Neuronal stem cell (in vitro differentiated cells): ENCODE results near the gene EYS.

ENCODE experiments used
- DNase-seq: peaks from one replicate; pipeline ENCODE4 v3.0.0-alpha.2; 2013; ENCODE audit warnings: low spot score
- H2AFZ ChIP-seq: one replicate; pipeline ENCODE4 v1.6.1; 2013; ENCODE audit warnings: mild to moderate bottlenecking, low read length, inconsistent platforms
- H2AK5ac ChIP-seq: 2 replicates; pipeline ENCODE4 v1.6.1; 2013; ENCODE audit warnings: low read depth, mild to moderate bottlenecking, inconsistent platforms, low read length, moderate library complexity, mixed read lengths
- H2BK120ac ChIP-seq: 2 replicates; pipeline ENCODE4 v1.6.1; 2013; ENCODE audit warnings: low read depth, mild to moderate bottlenecking, inconsistent platforms, low read length, moderate library complexity, mixed read lengths
- H2BK12ac ChIP-seq: one replicate; pipeline ENCODE4 v1.6.1; 2013; ENCODE audit warnings: low read length, inconsistent platforms
- H2BK15ac ChIP-seq: 2 replicates; pipeline ENCODE4 v1.6.1; 2013; ENCODE audit warnings: mild to moderate bottlenecking, low read length, inconsistent platforms, mixed read lengths
- H2BK5ac ChIP-seq: one replicate; pipeline ENCODE4 v1.6.1; 2013; ENCODE audit warnings: inconsistent platforms, mild to moderate bottlenecking, low read length, moderate library complexity
- H3K14ac ChIP-seq: one replicate; pipeline ENCODE4 v1.6.1; 2013; ENCODE audit warnings: low read length, inconsistent platforms
- H3K18ac ChIP-seq: 2 replicates; pipeline ENCODE4 v1.6.1; 2013; ENCODE audit warnings: low read length, inconsistent platforms
- H3K23ac ChIP-seq: 2 replicates; pipeline ENCODE4 v1.6.1; 2013; ENCODE audit warnings: low read depth, mild to moderate bottlenecking, mixed read lengths, low read length, inconsistent platforms; ENCODE audit not compliant: poor library complexity
- H3K27ac ChIP-seq: replicated peaks from 3 replicates; pipeline ENCODE4 v1.5.1; 2013; ENCODE audit warnings: low read length, inconsistent platforms
- H3K27me3 ChIP-seq, 3 experiments: 2 replicates each; pipeline ENCODE4 v1.6.1; 2013; ENCODE audit warnings: low read length in 3 of 3, mild to moderate bottlenecking in 2 of 3, inconsistent platforms in 1 of 3, low read depth in 1 of 3, mixed read lengths in 1 of 3, moderate library complexity in 1 of 3; ENCODE audit not compliant: control insufficient read depth in 3 of 3, insufficient read depth in 3 of 3
- H3K36me3 ChIP-seq, 2 donors: replicated peaks in 1 of 2; 2 replicates each; pipeline ENCODE4 v1.6.1; 2013; ENCODE audit warnings: low read length in 2 of 2; ENCODE audit not compliant: control insufficient read depth in 2 of 2, insufficient read depth in 2 of 2
- H3K4ac ChIP-seq: 2 replicates; pipeline ENCODE4 v1.6.1; 2013; ENCODE audit warnings: inconsistent platforms, mild to moderate bottlenecking, low read length, moderate library complexity
- H3K4me1 ChIP-seq, 2 donors: 1 replicate in 1 of 2; 2 replicates in 1 of 2; pipeline ENCODE4 v1.6.1; 2013; ENCODE audit warnings: low read length in 2 of 2, low read depth in 1 of 2; ENCODE audit not compliant: control insufficient read depth in 2 of 2, insufficient read depth in 1 of 2
- H3K4me2 ChIP-seq: one replicate; pipeline ENCODE4 v1.6.1; 2013; ENCODE audit warnings: mild to moderate bottlenecking, low read length, inconsistent platforms; ENCODE audit not compliant: insufficient read depth, poor library complexity, severe bottlenecking
- H3K4me3 ChIP-seq, 2 donors: 2 replicates each; pipeline ENCODE4 v1.5.1; 2013; ENCODE audit warnings: low read length in 2 of 2, mild to moderate bottlenecking in 2 of 2, inconsistent platforms in 1 of 2, moderate library complexity in 1 of 2
- H3K79me1 ChIP-seq: one replicate; pipeline ENCODE4 v1.6.1; 2013; ENCODE audit warnings: low read depth, mild to moderate bottlenecking, inconsistent platforms, low read length, moderate library complexity
- H3K9ac ChIP-seq: one replicate; pipeline ENCODE4 v1.6.1; 2013; ENCODE audit warnings: mild to moderate bottlenecking, low read depth, low read length, inconsistent platforms; ENCODE audit not compliant: poor library complexity
- H3K9me3 ChIP-seq, 2 donors: replicated peaks in 1 of 2; 2 replicates each; pipeline versions ENCODE3 to v1.6.1; 2013; ENCODE audit warnings: low read length in 2 of 2, mild to moderate bottlenecking in 2 of 2, inconsistent platforms in 1 of 2, low read depth in 1 of 2, mixed read lengths in 1 of 2, moderate library complexity in 1 of 2; ENCODE audit not compliant: control insufficient read depth in 2 of 2, insufficient read depth in 1 of 2
- H4K8ac ChIP-seq: one replicate; pipeline ENCODE4 v1.6.1; 2013; ENCODE audit warnings: low read depth, mild to moderate bottlenecking, inconsistent platforms, low read length, moderate library complexity
- H4K91ac ChIP-seq: one replicate; pipeline ENCODE4 v1.6.1; 2013; ENCODE audit warnings: low read length, low read depth, mild to moderate bottlenecking, inconsistent platforms; ENCODE audit not compliant: poor library complexity
- WGBS, 2 donors: extraction: QIAGEN DNeasy Blood & Tissue Kit; methylation state at CpG; one replicate each; pipeline ENCODE4 v1.1.7; 2013; ENCODE audit warnings: missing lambda C conversion rate in 2 of 2, mixed read lengths in 1 of 2; ENCODE audit not compliant: insufficient read length in 2 of 2, insufficient replicate concordance in 1 of 2; ENCODE audit errors: extremely low coverage in 2 of 2; 5-methylcytosine and 5-hydroxymethylcytosine counted together

The EYS gene

DNA sequence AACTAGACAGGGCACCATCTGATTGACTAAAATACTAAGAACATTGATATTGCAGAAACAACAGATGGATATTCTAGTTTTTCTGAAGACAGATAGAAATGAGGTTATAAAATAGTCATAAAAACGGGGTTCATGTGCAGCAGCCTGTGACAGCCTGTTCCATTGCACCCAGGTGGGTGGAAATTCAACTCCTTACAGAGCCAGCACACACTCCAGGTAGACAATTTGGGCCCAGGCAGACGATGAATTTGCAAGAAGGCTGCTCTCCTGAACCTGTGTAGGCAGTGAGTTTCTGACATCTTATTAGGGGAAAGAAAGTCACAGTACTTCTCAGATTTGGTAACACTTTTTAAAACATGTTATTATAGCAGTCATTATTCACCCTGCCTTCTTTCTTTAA lies 1657.3 kb downstream of the EYS start:
- Histone ChIP-seq H2AK5ac (no peak overlapping the region), H3K4me1 (peaks cover 1 to 15% of the 10 kb centered on the region in 2 donors), H3K79me1 (no peaks in the 10 kb centered on the region), H3K14ac (no peak overlapping the region), H2BK120ac (no peak overlapping the region), H2AFZ (no peak overlapping the region), H3K23ac (no peak overlapping the region), H3K4ac (no peak overlapping the region), H4K8ac (no peak overlapping the region), H3K27me3 (no peaks in the 10 kb centered on the region), H3K27ac (no peak overlapping the region), H2BK15ac (no peak overlapping the region), H3K4me3 (no peak overlapping the region), H3K9me3 (no peaks in the 10 kb centered on the region), H3K4me2 (no peak overlapping the region), H2BK12ac (no peak overlapping the region), H2BK5ac (no peak overlapping the region), H3K18ac (no peak overlapping the region), H3K36me3 (no peaks in the 10 kb centered on the region), H4K91ac (no peak overlapping the region), H3K9ac (no peak overlapping the region)
- WGBS, 2 donors: no CpG with 5 or more reads among the region's 2 CpGs
- no peak for DNase-seq

DNA sequence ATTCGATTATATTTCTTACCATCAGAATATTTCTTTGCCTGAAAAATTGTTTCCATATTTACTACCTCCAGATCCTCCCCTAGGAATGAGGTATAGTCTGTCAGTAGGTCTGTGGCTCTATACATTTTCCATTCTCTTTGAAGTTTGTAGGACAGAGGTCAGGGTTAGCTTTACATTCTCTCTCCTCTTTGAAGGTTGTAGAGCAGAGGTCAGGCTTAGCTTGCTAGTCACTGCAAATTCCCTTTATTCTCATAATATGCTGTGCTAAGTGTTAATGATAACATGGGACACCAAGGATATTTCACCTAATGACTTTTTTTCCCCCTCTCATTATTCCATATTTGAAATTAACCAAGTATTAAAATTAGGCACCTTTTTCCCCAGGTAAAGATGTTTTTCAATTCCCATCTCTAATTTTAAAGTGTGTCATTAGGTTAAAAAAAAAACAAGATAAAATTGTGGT lies 1660.2 kb downstream of the EYS start:
- Histone ChIP-seq H3K18ac (no peak overlapping the region), H3K9me3 (peaks cover 0 to 6% of the 10 kb centered on the region in 2 donors), H2BK12ac (no peak overlapping the region), H2BK5ac (no peak overlapping the region), H3K4me1 (peaks cover 1 to 18% of the 10 kb centered on the region in 2 donors), H4K8ac (no peak overlapping the region), H3K4me3 (no peak overlapping the region), H4K91ac (no peak overlapping the region), H2AK5ac (no peak overlapping the region), H2AFZ (no peak overlapping the region), H3K36me3 (no peaks in the 10 kb centered on the region), H3K14ac (no peak overlapping the region), H3K27me3 (no peaks in the 10 kb centered on the region), H3K79me1 (no peaks in the 10 kb centered on the region), H2BK120ac (no peak overlapping the region), H3K23ac (no peak overlapping the region), H3K9ac (no peak overlapping the region), H3K27ac (no peak overlapping the region), H3K4ac (no peak overlapping the region), H3K4me2 (no peak overlapping the region), H2BK15ac (no peak overlapping the region)
- DNase-seq: no peak
- no CpG with 5 or more reads among the region's 1 CpG for WGBS, 2 donors

DNA sequence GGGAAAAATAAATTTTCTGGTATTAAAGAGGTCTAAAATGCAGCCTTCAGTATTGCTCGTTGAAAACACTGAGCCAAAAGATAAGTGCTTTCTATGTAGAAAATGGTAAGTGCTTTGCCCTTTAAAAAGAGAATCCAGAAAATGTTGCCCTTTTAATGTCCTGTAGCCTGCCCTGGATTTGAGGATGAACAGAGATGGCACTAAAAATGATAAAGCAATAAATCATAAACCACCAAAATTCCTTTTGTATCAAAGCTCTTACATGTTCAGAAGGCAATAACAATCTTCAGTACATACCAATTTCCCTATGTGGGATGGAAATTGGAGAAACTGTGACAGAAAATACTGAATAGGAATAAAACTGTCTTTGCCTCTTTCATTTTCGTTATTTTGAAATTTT lies 1665.7 kb downstream of the EYS start:
- Histone ChIP-seq H3K18ac (no peak overlapping the region), H3K79me1 (no peaks in the 10 kb centered on the region), H3K4ac (no peak overlapping the region), H3K4me1 (peaks cover 0 to 6% of the 10 kb centered on the region in 2 donors), H3K14ac (no peak overlapping the region), H2BK15ac (no peak overlapping the region), H2AK5ac (no peak overlapping the region), H3K4me2 (no peak overlapping the region), H4K91ac (no peak overlapping the region), H2AFZ (peak overlapping the region; percentile 50), H3K23ac (no peak overlapping the region), H3K9ac (no peak overlapping the region), H4K8ac (no peak overlapping the region), H2BK5ac (no peak overlapping the region), H3K9me3 (peaks cover 0 to 6% of the 10 kb centered on the region in 2 donors), H2BK12ac (no peak overlapping the region), H3K27ac (no peak overlapping the region), H3K27me3 (no peaks in the 10 kb centered on the region), H2BK120ac (no peak overlapping the region), H3K4me3 (no peak overlapping the region), H3K36me3 (no peaks in the 10 kb centered on the region)
- no CpG with 5 or more reads among the region's 2 CpGs for WGBS, 2 donors
- DNase-seq: no peak

DNA sequence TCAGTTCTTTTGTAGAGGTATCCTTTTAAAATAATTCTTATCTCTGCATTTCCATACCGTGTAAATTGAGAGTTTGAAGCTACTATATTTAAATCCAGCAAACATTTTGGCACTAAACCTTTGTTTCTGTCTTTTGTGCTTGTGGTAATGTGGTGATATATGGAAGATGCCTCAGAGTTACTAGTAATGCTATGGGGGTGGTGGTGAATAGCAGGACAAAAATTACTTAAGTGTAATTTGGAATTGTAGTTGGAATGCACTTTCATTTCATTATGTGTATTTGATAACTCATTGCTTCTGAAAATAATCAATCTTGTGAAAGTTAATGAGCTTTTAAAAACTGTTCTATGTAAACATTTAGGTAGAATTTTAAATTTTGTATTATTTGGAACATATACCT lies 1666.9 kb downstream of the EYS start:
- H2BK15ac ChIP-seq: no peak overlapping the region
- peaks cover 0 to 6% of the 10 kb centered on the region in 2 donors for H3K9me3 ChIP-seq
- no peak overlapping the region for H3K18ac ChIP-seq
- no peak overlapping the region for H2BK12ac ChIP-seq
- H2BK120ac ChIP-seq: no peak overlapping the region
- H3K14ac ChIP-seq: no peak overlapping the region
- H3K27ac ChIP-seq: no peak overlapping the region
- H2AFZ ChIP-seq: no peak overlapping the region
- H3K4ac ChIP-seq: no peak overlapping the region
- H3K4me3 ChIP-seq: no peak overlapping the region
- no CpG with 5 or more reads among the region's 1 CpG for WGBS, 2 donors
- peaks cover 0 to 3% of the 10 kb centered on the region in 2 donors for H3K4me1 ChIP-seq
- H3K27me3 ChIP-seq: no peaks in the 10 kb centered on the region
- H3K9ac ChIP-seq: no peak overlapping the region
- no peak overlapping the region for H3K23ac ChIP-seq
- H4K8ac ChIP-seq: no peak overlapping the region
- H3K79me1 ChIP-seq: no peaks in the 10 kb centered on the region
- no peak overlapping the region for H2BK5ac ChIP-seq
- H3K36me3 ChIP-seq: no peaks in the 10 kb centered on the region
- DNase-seq: no peak
- H3K4me2 ChIP-seq: no peak overlapping the region
- H4K91ac ChIP-seq: no peak overlapping the region
- no peak overlapping the region for H2AK5ac ChIP-seq
